ENCODE measurements around the gene TTC23L. TPM values are rescaled to one million over a fixed set of nuclear protein-coding genes. Genes with fewer than 3 reads are reported as not detected.

TTC23L gene
- total and polyA plus RNA-seq, 2 donors (not counting 1 experiment from before 2014, with no cell fraction given): 0.24 to 0.33 TPM

DNA sequence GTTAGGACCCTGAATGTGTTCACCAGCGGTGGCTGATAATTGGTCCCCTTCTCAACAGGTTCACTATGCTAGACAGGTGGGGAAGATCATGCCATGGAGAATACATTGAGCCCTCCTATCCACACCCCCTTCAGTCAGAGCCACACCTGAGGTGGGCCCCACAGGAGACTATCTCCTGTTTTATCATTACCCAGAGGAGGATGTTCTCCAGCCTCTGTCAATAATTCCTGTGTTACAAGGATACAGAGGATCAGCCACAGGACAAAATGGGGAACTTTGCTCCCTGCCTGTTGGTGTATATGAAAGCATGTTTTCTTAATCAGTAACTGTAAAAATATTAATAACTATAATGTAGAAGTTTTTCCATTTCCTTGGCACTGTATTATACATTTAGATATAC lies 50.4 kb downstream of the TTC23L start:
- no peaks in the 10 kb centered on the region for H4K20me1 ChIP-seq (ENCODE audit: control insufficient read depth, extremely low read depth, insufficient read depth, low read length)
- no peaks in the 10 kb centered on the region for H3K9me3 ChIP-seq (ENCODE audit: control insufficient read depth, insufficient read depth, low read depth, low read length)

DNA sequence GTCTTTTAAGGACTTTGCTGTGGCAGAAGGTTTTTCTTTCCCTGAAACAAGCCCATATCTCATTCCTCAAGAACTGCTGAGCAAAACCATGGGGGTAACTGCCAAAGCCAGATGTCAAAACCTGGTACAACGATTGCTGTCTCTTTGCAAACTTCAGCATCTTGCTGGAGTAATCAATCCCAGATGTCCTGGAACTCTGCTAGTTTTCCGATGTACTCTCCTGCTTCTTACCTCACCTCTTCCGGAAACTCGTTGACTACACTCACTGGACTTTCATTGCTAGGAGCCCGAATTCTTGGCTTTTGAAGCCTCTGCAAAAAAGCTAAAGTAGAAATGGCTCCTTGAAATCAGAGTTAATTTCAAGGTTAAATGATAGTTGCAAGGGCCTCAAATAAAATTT lies 53.0 kb downstream of the TTC23L start:
- peak; percentile 66 for DNase-seq (ENCODE audit: low read depth in 2 of 2)
- H3K27me3 ChIP-seq (ENCODE audit: control insufficient read depth, insufficient read depth, low read length): no peaks in the 10 kb centered on the region
- no peaks in the 10 kb centered on the region for H3K36me3 ChIP-seq (ENCODE audit: control insufficient read depth, insufficient read depth, low read length)
- no peak overlapping the region for H2AFZ ChIP-seq (ENCODE audit: low read length)
- no peaks in the 10 kb centered on the region for H3K79me2 ChIP-seq (ENCODE audit: control insufficient read depth, insufficient read depth, low read length)
- no peaks in the 10 kb centered on the region for H3K9me3 ChIP-seq (ENCODE audit: control insufficient read depth, insufficient read depth, low read depth, low read length)
- no peak overlapping the region for H3K4me3 ChIP-seq (replicated peaks in 1 of 4; ENCODE audit: control extremely low read depth in 1 of 4, insufficient read depth in 1 of 4, low read depth in 3 of 4, low read length in 4 of 4)
- no peak for TF ChIP-seq EZH2 (IDR thresholded peaks at IDR 0.05; ENCODE audit: low read length, missing control alignments)
- H3K4me1 ChIP-seq (ENCODE audit: control insufficient read depth, extremely low read depth, insufficient read depth, low read length): no peaks in the 10 kb centered on the region
- no peaks in the 10 kb centered on the region for H4K20me1 ChIP-seq (ENCODE audit: control insufficient read depth, extremely low read depth, insufficient read depth, low read length)
- no peak overlapping the region for H3K9ac ChIP-seq (ENCODE audit: insufficient read depth, low read length)
- H3K27ac ChIP-seq (ENCODE audit: insufficient read depth, low read length): no peak overlapping the region
- H3K4me2 ChIP-seq (ENCODE audit: extremely low read depth, insufficient read depth, low read length): no peak overlapping the region

More for the DNA sequence above, 50.4 kb downstream of the TTC23L start:
- no peak for DNase-seq (ENCODE audit: low read depth in 2 of 2)
- TF ChIP-seq, protein P1, sequence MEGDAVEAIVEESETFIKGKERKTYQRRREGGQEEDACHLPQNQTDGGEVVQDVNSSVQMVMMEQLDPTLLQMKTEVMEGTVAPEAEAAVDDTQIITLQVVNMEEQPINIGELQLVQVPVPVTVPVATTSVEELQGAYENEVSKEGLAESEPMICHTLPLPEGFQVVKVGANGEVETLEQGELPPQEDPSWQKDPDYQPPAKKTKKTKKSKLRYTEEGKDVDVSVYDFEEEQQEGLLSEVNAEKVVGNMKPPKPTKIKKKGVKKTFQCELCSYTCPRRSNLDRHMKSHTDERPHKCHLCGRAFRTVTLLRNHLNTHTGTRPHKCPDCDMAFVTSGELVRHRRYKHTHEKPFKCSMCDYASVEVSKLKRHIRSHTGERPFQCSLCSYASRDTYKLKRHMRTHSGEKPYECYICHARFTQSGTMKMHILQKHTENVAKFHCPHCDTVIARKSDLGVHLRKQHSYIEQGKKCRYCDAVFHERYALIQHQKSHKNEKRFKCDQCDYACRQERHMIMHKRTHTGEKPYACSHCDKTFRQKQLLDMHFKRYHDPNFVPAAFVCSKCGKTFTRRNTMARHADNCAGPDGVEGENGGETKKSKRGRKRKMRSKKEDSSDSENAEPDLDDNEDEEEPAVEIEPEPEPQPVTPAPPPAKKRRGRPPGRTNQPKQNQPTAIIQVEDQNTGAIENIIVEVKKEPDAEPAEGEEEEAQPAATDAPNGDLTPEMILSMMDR (conservative IDR thresholded peaks at IDR 0.05 in 1 of 2, IDR thresholded peaks at IDR 0.05 in 1 of 2; ENCODE audit: low read depth in 1 of 2, low read length in 2 of 2): no peak
- no peak for TF ChIP-seq EZH2 (IDR thresholded peaks at IDR 0.05; ENCODE audit: low read length, missing control alignments)
- Histone ChIP-seq H3K79me2 (ENCODE audit: control insufficient read depth, insufficient read depth, low read length) (no peaks in the 10 kb centered on the region), H3K9ac (ENCODE audit: insufficient read depth, low read length) (no peak overlapping the region), H3K27ac (ENCODE audit: insufficient read depth, low read length) (no peak overlapping the region), H3K4me1 (ENCODE audit: control insufficient read depth, extremely low read depth, insufficient read depth, low read length) (no peaks in the 10 kb centered on the region), H3K4me2 (ENCODE audit: extremely low read depth, insufficient read depth, low read length) (no peak overlapping the region), H2AFZ (ENCODE audit: low read length) (no peak overlapping the region), H3K27me3 (ENCODE audit: control insufficient read depth, insufficient read depth, low read length) (no peaks in the 10 kb centered on the region), H3K36me3 (ENCODE audit: control insufficient read depth, insufficient read depth, low read length) (no peaks in the 10 kb centered on the region), H3K4me3 (replicated peaks in 1 of 4; ENCODE audit: control extremely low read depth in 1 of 4, insufficient read depth in 1 of 4, low read depth in 3 of 4, low read length in 4 of 4) (no peak overlapping the region)

DNA sequence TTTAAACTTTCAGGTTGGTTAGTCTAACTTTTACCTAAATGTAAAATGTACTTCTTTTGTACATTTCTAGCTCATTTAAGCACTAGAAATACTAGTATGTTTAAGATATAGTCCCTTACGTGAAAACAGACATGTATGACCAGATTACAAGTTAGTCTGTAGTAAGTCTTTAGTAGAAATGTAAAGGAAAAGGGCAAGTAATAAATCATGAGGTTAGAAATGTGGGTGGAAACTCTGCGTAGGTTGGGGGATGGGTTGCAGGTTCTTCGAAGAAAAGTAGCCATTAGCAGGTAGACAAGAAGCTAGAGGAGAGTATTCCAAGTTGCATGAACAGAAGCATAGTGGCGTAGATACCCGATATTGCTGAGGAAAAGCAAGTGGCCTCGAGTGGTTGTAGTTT lies 53.5 kb downstream of the TTC23L start:
- Histone ChIP-seq H2AFZ (ENCODE audit: low read length) (no peak overlapping the region), H3K4me2 (ENCODE audit: extremely low read depth, insufficient read depth, low read length) (no peak overlapping the region), H3K4me1 (ENCODE audit: control insufficient read depth, extremely low read depth, insufficient read depth, low read length) (no peaks in the 10 kb centered on the region), H3K9ac (ENCODE audit: insufficient read depth, low read length) (no peak overlapping the region), H3K27me3 (ENCODE audit: control insufficient read depth, insufficient read depth, low read length) (no peaks in the 10 kb centered on the region), H3K79me2 (ENCODE audit: control insufficient read depth, insufficient read depth, low read length) (no peaks in the 10 kb centered on the region), H3K36me3 (ENCODE audit: control insufficient read depth, insufficient read depth, low read length) (no peaks in the 10 kb centered on the region), H3K4me3 (replicated peaks in 1 of 4; ENCODE audit: control extremely low read depth in 1 of 4, insufficient read depth in 1 of 4, low read depth in 3 of 4, low read length in 4 of 4) (no peak overlapping the region), H3K27ac (ENCODE audit: insufficient read depth, low read length) (no peak overlapping the region), H4K20me1 (ENCODE audit: control insufficient read depth, extremely low read depth, insufficient read depth, low read length) (no peaks in the 10 kb centered on the region), H3K9me3 (ENCODE audit: control insufficient read depth, insufficient read depth, low read depth, low read length) (no peaks in the 10 kb centered on the region)
- DNase-seq (ENCODE audit: low read depth in 2 of 2): no peak
- no peak for TF ChIP-seq EZH2 (IDR thresholded peaks at IDR 0.05; ENCODE audit: low read length, missing control alignments)
- TF ChIP-seq, protein P1 (conservative IDR thresholded peaks at IDR 0.05 in 1 of 2, IDR thresholded peaks at IDR 0.05 in 1 of 2; ENCODE audit: low read depth in 1 of 2, low read length in 2 of 2): no peak
